HG03460 (cell line): ENCODE results near the gene CYTH4.

Experiments used
- ATAC-seq: cut with Tn5 transposase; IDR thresholded peaks from one replicate; pipeline ENCODE4 v1.9.1; 2021; ENCODE audit not compliant: unreplicated experiment

The CYTH4 gene

GRCh38 chr22:37285937-37286336 is 3.6 kb downstream of the CYTH4 start:
- no peak for ATAC-seq

GRCh38 chr22:37287550-37287951 is 5.2 kb downstream of the CYTH4 start:
- ATAC-seq: no peak

- ATAC-seq: no peak
Observed at GRCh38 chr22:37288521-37288920, 6.2 kb downstream of the CYTH4 start.

GRCh38 chr22:37289156-37289735 is 6.9 kb downstream of the CYTH4 start:
- ATAC-seq: no peak

- no peak for ATAC-seq
Observed at GRCh38 chr22:37290737-37291136, 8.4 kb downstream of the CYTH4 start.

- no peak for ATAC-seq
Observed at GRCh38 chr22:37291559-37292298, 9.4 kb downstream of the CYTH4 start.

- no peak for ATAC-seq
Observed at GRCh38 chr22:37292641-37293040, 10.3 kb downstream of the CYTH4 start.

GRCh38 chr22:37293172-37293571 is 10.9 kb downstream of the CYTH4 start:
- ATAC-seq: no peak

- ATAC-seq: no peak
Observed at GRCh38 chr22:37294747-37295146, 12.4 kb downstream of the CYTH4 start.

- no peak for ATAC-seq
Observed at GRCh38 chr22:37295213-37295886, 13.0 kb downstream of the CYTH4 start.

- ATAC-seq: no peak
Observed at GRCh38 chr22:37295946-37296345, 13.6 kb downstream of the CYTH4 start.

- ATAC-seq: no peak
Observed at GRCh38 chr22:37298748-37299495, 16.6 kb downstream of the CYTH4 start.

- no peak for ATAC-seq
Observed at GRCh38 chr22:37299969-37300509, 17.7 kb downstream of the CYTH4 start.

GRCh38 chr22:37300551-37301017 is 18.3 kb downstream of the CYTH4 start:
- no peak for ATAC-seq

GRCh38 chr22:37301144-37301830 is 19.0 kb downstream of the CYTH4 start:
- ATAC-seq: no peak

- no peak for ATAC-seq
Observed at GRCh38 chr22:37302674-37303555, 20.6 kb downstream of the CYTH4 start.

GRCh38 chr22:37303821-37304274 is 21.5 kb downstream of the CYTH4 start:
- no peak for ATAC-seq

- no peak for ATAC-seq
Observed at GRCh38 chr22:37304595-37305343, 22.5 kb downstream of the CYTH4 start.

GRCh38 chr22:37305887-37306286 is 23.6 kb downstream of the CYTH4 start:
- no peak for ATAC-seq
